Stimulated activated CD8-positive, alpha-beta memory T cell treated with anti-CD3 and anti-CD28 coated beads, Interleukin-7, amount 100 ng/mL, for 1 hour (primary cell): Measurements from ENCODE around the gene LSM11.
"Not testable (repeated sequence)": the region's sequence is repeated elsewhere in the genome, so short reads cannot be mapped to it uniquely, and the experiment has no call there.

Source experiments
- DNase-seq, 2 donors: peaks; one replicate each; pipeline ENCODE4 v3.0.0-alpha.2; 2020; ENCODE audit warnings: low read depth in 2 of 2

LSM11 gene

GRCh38 chr5:157743163-157744050 is at the start of gene LSM11:
LSM11 (plus strand) TSS chr5:157743712; CDS start chr5:157743751, 39 bp downstream.
- peak; percentile 84 to 86 for DNase-seq

DNA sequence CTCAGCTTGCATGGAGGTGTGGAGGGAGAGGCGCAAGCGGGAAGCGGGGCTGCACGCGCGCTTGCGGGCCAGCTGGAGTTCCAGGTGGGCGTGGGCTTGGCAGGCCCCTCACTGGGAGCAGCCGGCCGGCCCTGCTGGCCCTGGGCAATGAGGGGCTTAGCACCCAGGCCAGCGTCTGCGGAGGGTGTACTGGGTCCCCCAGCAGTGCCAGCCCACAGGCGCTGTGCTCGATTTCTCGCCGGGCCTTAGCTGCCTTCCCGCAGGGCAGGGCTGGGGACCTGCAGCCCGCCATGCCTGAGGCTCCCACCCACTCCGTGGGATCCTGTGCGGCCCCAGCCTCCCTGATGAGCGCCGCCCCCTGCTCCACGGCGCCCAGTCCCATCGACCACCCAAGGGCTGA is 49.7 kb upstream of the LSM11 start:
- DNase-seq: not testable (repeated sequence)

GRCh38 chr5:157696154-157696553 is 47.4 kb upstream of the LSM11 start:
- not testable (repeated sequence) for DNase-seq

DNA sequence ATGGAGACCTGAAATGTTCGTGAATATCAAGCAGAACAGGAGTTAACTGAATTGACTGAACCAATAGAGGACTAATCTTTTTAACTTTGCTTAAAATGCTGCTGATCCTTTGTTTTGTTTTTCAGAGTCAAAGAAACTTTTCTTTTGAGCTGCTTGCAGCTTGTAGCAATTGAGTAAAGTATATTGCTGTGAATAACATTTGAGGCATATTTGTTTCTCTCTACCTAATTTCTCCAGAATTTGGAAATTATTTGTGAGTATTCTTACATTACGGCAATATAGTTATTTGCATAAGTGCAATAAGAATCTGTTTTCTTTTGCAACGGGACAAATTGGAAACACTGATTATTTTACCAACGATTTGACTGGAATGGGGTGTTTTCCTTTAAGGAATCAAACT is 44.8 kb upstream of the LSM11 start:
- not testable (repeated sequence) for DNase-seq

DNA sequence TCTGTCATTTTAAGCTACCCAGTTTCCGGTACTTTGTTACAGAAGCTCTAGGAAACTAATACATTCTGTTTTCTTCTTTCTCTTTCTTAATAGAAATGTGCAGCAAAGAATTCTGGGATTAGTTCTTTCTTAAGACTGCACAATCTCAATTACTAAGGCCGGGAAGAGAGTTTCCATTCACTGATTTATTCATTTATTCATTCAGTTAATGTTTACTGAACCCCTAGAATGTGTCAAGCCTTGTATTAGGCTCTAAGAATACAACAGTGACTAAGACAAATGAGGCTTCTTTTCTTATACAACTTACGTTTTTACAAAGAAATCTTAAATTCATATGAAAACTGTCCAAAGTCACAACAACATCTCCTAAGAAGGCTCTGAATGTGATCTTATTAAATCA is 39.8 kb upstream of the LSM11 start:
- no peak for DNase-seq

GRCh38 chr5:157708866-157709265 is 34.6 kb upstream of the LSM11 start:
- no peak for DNase-seq

- no peak for DNase-seq
Observed at GRCh38 chr5:157709346-157709745, 34.2 kb upstream of the LSM11 start.

DNA sequence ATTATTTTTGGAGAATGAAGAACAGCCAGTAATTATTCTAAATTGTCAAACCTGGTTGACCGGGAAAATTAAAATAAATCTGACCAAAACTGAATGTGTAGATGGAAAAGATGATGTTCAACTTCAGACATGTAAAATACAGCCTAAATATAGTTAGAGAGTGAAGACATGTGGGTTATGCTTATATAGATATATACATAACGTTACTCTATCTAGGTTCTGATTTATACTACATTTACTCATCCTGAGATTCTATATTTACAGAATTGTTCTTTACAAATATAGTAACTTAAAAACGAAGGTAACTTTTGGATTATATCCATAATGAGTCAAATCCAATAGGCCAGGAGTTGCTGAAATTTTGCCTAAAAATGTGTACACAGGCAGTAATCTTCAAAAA is 33.1 kb upstream of the LSM11 start:
- DNase-seq: no peak

DNA sequence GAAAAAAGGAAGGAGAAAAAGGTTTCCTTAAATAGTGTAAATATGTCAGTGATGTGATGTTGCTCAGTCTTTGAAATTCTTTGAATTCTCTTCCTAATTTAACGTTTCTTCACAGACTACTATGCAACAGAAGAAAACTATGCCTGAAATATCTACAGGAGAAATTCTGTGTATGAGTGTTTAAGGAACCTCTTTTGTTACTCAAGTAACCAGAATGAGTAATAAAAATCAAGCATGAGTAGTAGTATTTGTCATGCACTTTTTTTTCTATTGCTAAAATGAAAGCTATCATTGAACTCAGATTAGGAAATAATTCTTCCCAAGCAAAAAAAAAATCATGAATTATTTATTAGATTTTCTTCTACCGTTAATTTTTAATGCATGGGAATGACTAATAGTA is 32.6 kb upstream of the LSM11 start:
- no peak for DNase-seq

DNA sequence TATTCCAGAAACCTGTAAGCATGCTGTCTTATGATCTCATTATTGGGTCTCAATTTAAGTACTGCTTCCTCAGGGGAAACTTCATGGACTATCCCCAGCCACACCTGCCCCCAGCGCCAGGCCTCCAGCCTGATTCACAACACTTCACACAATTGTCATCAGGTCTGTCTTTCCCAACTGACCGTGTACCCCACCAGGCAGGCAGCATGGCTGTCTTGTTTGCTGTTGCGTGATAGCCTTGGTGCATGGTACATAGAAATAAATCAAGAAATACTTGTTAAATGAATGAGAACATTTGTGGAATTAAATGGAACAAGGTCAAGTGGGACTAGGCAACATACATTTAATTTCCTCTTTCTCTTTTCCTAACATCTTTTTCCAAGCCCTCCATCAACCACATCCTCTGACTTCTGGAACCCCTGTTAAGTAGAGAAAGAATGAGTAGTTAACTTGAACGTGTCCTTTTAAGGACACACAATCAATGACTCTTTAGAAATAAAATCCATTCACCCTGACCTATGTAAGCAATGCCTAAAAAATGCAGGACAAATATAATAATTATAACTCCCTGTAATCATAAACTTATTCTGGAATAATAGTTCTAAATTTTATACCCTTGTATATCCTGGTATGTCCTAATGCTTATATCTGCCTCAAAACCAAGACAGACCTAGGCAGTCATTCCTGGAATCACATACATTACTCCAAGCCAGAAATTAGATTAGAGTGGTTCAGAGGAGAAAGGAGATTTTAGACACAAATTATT is 29.5 kb upstream of the LSM11 start:
- DNase-seq: no peak

DNA sequence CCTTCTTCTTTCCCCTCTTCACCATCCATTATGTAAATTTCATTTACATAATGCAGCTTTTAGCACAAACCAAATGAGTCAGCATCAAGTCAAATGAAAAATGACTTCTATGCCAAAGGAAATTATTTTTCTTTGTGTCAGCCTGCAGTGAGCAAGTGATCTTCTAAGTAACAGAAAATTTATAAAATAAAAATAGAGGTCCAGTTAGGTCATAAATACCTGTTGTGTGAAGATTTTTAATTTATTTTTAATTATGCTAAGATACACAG is 29.0 kb upstream of the LSM11 start:
- no peak for DNase-seq

DNA sequence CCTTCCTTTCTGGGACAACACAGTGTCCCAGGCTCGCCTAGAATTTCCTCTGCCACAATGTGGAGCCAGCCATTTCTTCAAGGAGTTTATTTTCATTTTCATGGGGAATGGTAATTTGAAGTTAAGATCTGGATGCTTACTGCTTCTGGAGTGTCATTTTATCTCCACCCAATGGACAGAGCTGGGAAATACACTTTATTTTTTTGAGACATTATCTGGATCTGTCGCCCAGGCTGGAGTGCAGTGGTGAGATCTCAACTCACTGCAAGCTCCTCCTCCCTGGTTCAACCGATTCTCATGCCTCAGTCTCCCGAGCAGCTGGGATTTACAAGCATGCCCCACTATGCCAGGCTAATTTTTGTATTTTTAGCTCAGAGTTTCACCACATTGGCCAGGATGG is 25.0 kb upstream of the LSM11 start:
- no peak for DNase-seq

DNA sequence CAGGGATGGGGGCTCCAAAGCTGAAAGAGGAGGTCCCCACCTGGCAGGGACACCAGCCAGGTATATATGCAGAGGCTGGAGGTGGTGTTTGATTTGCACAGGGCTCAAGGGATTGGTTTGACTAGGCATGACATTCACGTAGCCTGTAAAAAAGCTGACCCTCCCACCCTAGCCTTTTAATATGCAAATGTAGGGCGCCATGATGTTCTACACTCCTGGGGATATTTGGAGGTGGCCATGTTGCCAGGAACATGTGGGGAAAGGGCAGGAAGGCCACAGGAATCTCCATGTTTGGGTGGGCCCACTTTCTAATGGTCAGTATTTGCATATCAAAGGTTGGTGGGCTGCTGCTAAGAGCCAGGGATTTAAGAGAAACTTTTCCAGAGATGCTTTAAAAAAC is 24.3 kb upstream of the LSM11 start:
- DNase-seq: no peak

DNA sequence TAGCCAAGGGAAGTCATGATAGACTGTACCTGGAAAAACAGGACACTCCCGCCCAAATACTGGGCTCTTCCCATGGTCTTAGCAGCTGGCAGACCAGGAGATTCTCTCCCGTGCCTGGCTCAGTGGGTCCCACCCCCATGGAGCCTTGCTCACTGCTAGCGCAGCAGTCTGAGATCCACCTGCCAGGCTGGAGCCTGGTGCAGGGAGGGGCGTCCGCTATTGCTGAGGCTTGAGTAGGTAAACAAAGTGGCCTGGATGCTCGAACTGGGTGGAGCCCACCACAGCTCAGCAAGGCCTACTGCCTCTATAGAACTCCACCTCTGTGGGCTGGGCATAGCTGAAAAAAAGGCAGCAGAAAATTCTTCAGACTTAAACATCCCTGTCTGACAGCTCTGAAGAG is 22.4 kb upstream of the LSM11 start:
- DNase-seq: no peak

- DNase-seq: not testable (repeated sequence)
Observed at GRCh38 chr5:157722895-157723294, 20.6 kb upstream of the LSM11 start.

GRCh38 chr5:157726607-157727006 is 16.9 kb upstream of the LSM11 start:
- not testable (repeated sequence) for DNase-seq

DNA sequence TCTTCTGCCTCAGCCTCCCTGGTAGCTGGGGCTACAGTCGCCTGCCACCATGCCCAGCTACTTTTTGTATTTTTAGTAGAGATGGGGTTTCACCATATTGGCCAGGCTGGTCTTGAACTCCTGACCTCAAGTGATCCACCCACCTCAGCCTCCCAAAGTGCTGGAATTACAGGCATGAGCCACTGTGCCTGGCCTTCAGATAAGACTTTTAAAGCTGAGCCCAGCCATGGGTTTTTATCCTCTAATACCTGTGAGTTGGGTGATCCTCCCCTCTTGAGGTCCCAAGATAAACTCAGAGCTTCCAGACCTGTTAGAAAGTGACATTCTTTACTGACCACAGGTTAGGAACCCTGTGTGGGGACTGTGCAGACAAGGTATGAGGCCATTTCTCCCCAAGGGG is 15.7 kb upstream of the LSM11 start:
- not testable (repeated sequence) for DNase-seq

DNA sequence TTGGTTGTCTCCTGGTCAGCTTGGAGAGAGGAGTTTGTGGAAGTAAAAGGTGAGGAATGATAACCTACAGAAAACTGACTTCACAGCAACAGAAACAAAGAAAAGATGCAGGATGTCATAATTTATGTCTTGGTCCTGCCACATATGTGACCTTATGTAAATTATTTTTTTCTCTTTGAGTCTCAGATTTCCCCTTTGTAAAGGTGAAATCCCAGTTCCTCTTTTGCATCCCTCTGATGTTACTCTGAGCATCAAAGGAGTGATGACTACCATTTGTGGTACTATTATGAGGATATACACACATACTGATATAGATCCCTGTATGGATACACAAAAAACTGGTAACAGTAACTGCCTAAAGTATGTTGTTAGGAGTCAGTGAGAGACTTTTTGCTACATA is 13.7 kb upstream of the LSM11 start:
- no peak for DNase-seq

GRCh38 chr5:157730900-157731271 is 12.6 kb upstream of the LSM11 start:
- DNase-seq: no peak

GRCh38 chr5:157731272-157732129 is 12.0 kb upstream of the LSM11 start, which contains the start of gene THG1L:
THG1L (plus strand) TSS chr5:157731420; CDS start chr5:157731441, 21 bp downstream.
- peak; percentile 96 to 97 for DNase-seq

DNA sequence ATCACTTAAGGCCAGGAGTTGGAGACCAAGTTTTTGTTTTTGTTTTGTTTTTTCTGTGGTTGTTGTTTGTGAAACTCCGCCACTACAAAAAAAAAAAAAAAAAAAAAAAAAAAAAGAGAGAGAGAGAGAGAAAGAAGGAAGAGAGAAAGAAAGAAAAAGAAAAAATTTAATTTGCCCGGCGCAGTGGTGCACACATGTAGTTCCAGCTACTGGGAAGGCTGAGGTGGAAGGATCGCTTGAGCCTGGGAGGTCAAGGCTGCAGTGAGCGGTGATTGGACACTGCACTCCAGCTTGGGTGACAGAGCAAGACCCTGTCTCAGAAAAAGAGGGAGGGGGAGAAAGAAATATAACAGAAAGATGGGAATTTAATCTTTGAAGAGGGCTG is 11.4 kb upstream of the LSM11 start:
- no peak for DNase-seq

GRCh38 chr5:157732596-157733262 is 10.8 kb upstream of the LSM11 start:
- no peak for DNase-seq
